ENCODE measurements around the gene PTPRN2. TPM values are rescaled to one million over a fixed set of nuclear protein-coding genes. Genes with fewer than 3 reads are reported as not detected.

The PTPRN2 gene
- total and polyA plus RNA-seq, 2 donors (not counting 1 experiment from before 2014, with no cell fraction given): 0.54 to 1.2 TPM

DNA sequence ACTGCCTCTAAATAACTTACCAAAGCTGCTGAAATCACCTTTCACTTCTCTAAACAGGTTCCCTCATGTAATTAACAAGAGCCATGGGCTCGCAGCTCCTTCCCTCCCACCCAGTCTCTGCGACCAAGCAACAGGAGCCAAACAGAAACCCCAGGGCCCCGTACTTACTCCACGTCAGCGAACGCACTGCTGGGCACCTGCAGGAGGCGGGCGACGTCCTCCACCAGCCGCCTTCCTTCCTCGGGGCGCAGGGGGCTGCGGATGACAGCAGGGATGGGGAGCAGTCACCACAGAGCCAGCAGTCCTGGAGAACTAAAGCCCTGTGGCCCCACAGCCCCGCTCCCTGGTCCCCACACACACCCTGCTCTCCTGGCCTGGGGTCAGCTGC is 477.0 kb downstream of the PTPRN2 start:
- Histone ChIP-seq H3K27me3 (ENCODE audit: control insufficient read depth, insufficient read depth, low read length) (no peaks in the 10 kb centered on the region), H4K20me1 (ENCODE audit: control insufficient read depth, extremely low read depth, insufficient read depth, low read length) (no peaks in the 10 kb centered on the region), H3K4me3 (replicated peaks in 1 of 4; ENCODE audit: control extremely low read depth in 1 of 4, insufficient read depth in 1 of 4, low read depth in 3 of 4, low read length in 4 of 4) (no peak overlapping the region), H3K27ac (ENCODE audit: insufficient read depth, low read length) (no peak overlapping the region), H3K79me2 (ENCODE audit: control insufficient read depth, insufficient read depth, low read length) (no peaks in the 10 kb centered on the region), H3K36me3 (ENCODE audit: control insufficient read depth, insufficient read depth, low read length) (no peaks in the 10 kb centered on the region), H3K4me1 (ENCODE audit: control insufficient read depth, extremely low read depth, insufficient read depth, low read length) (no peaks in the 10 kb centered on the region), H3K9me3 (ENCODE audit: control insufficient read depth, insufficient read depth, low read depth, low read length) (peaks cover 1% of the 10 kb centered on the region), H3K4me2 (ENCODE audit: extremely low read depth, insufficient read depth, low read length) (no peak overlapping the region), H2AFZ (ENCODE audit: low read length) (no peak overlapping the region), H3K9ac (ENCODE audit: insufficient read depth, low read length) (no peak overlapping the region)
- no peak for DNase-seq (ENCODE audit: low read depth in 2 of 2)
- no peak for TF ChIP-seq EZH2 (IDR thresholded peaks at IDR 0.05; ENCODE audit: low read length, missing control alignments)
- TF ChIP-seq, protein P1, sequence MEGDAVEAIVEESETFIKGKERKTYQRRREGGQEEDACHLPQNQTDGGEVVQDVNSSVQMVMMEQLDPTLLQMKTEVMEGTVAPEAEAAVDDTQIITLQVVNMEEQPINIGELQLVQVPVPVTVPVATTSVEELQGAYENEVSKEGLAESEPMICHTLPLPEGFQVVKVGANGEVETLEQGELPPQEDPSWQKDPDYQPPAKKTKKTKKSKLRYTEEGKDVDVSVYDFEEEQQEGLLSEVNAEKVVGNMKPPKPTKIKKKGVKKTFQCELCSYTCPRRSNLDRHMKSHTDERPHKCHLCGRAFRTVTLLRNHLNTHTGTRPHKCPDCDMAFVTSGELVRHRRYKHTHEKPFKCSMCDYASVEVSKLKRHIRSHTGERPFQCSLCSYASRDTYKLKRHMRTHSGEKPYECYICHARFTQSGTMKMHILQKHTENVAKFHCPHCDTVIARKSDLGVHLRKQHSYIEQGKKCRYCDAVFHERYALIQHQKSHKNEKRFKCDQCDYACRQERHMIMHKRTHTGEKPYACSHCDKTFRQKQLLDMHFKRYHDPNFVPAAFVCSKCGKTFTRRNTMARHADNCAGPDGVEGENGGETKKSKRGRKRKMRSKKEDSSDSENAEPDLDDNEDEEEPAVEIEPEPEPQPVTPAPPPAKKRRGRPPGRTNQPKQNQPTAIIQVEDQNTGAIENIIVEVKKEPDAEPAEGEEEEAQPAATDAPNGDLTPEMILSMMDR (conservative IDR thresholded peaks at IDR 0.05 in 1 of 2, IDR thresholded peaks at IDR 0.05 in 1 of 2; ENCODE audit: low read depth in 1 of 2, low read length in 2 of 2): no peak

DNA sequence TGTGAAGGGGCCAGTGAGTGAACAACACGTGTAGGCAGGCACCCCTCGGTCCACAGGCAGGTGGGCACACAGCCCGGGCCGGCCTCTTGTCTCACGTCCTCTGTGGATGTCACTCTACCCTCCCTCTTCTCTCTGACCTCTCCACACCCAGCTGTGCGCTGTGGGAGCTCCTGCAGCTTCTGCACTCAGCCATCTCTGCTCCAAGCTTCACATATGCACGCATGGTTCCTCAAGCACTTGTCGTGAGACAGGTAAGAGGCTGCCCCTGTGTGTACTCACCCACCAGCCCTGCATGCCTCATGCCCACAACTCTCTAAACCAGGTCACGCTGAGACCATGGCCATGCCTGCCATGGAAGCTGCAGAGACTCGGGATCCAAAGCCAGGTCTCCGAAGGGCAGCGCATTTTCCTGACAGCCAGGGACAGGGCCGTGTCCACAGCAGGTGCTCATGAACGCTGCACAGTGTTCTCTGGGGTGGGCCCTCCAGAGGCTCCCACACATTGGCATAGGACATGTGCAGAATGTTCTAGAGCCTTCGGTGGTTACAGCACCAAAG is 477.5 kb downstream of the PTPRN2 start:
- no peak overlapping the region for H3K27ac ChIP-seq (ENCODE audit: insufficient read depth, low read length)
- no peaks in the 10 kb centered on the region for H3K79me2 ChIP-seq (ENCODE audit: control insufficient read depth, insufficient read depth, low read length)
- H4K20me1 ChIP-seq (ENCODE audit: control insufficient read depth, extremely low read depth, insufficient read depth, low read length): no peaks in the 10 kb centered on the region
- H3K9ac ChIP-seq (ENCODE audit: insufficient read depth, low read length): no peak overlapping the region
- no peaks in the 10 kb centered on the region for H3K36me3 ChIP-seq (ENCODE audit: control insufficient read depth, insufficient read depth, low read length)
- TF ChIP-seq EZH2 (IDR thresholded peaks at IDR 0.05; ENCODE audit: low read length, missing control alignments): no peak
- TF ChIP-seq, protein P1 (conservative IDR thresholded peaks at IDR 0.05 in 1 of 2, IDR thresholded peaks at IDR 0.05 in 1 of 2; ENCODE audit: low read depth in 1 of 2, low read length in 2 of 2): no peak
- no peak overlapping the region for H2AFZ ChIP-seq (ENCODE audit: low read length)
- no peak for DNase-seq (ENCODE audit: low read depth in 2 of 2)
- peaks cover 1% of the 10 kb centered on the region for H3K9me3 ChIP-seq (ENCODE audit: control insufficient read depth, insufficient read depth, low read depth, low read length)
- H3K27me3 ChIP-seq (ENCODE audit: control insufficient read depth, insufficient read depth, low read length): no peaks in the 10 kb centered on the region
- no peak overlapping the region for H3K4me2 ChIP-seq (ENCODE audit: extremely low read depth, insufficient read depth, low read length)
- H3K4me1 ChIP-seq (ENCODE audit: control insufficient read depth, extremely low read depth, insufficient read depth, low read length): no peaks in the 10 kb centered on the region
- no peak overlapping the region for H3K4me3 ChIP-seq (replicated peaks in 1 of 4; ENCODE audit: control extremely low read depth in 1 of 4, insufficient read depth in 1 of 4, low read depth in 3 of 4, low read length in 4 of 4)

DNA sequence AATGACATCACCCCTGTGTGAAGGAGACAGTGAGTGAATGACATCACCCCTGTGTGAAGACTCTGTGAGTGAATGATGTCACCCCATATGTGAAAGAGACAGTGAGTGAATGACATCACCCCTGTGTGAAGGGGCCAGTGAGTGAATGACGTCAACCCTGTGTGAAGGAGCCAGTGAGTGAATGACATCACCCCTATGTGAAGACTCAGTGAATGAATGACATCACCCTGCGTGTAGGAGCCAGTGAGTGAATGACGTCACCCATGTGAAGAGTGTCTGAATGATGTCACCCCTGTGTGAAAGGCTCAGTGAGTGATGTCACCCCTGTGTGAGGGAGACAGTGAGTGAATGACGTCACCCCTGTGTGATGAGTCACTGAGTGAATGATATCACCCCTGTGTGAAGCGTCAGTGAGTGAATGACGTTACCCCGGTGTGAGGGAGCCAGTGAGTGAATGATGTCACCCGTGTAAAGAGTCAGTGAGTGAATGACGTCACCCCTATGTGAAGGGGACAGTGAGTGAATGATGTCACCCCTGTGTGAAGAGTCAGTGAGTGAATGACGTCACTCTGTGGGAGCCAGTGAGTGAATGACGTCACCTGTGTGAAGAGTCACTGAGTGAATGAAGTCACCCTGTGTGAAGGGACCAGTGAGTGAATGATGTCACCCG is 478.1 kb downstream of the PTPRN2 start:
- H2AFZ ChIP-seq (ENCODE audit: low read length): no peak overlapping the region
- no peak overlapping the region for H3K4me3 ChIP-seq (replicated peaks in 1 of 4; ENCODE audit: control extremely low read depth in 1 of 4, insufficient read depth in 1 of 4, low read depth in 3 of 4, low read length in 4 of 4)
- no peaks in the 10 kb centered on the region for H4K20me1 ChIP-seq (ENCODE audit: control insufficient read depth, extremely low read depth, insufficient read depth, low read length)
- no peaks in the 10 kb centered on the region for H3K27me3 ChIP-seq (ENCODE audit: control insufficient read depth, insufficient read depth, low read length)
- H3K9ac ChIP-seq (ENCODE audit: insufficient read depth, low read length): no peak overlapping the region
- no peak overlapping the region for H3K4me2 ChIP-seq (ENCODE audit: extremely low read depth, insufficient read depth, low read length)
- DNase-seq (ENCODE audit: low read depth in 2 of 2): no peak
- H3K36me3 ChIP-seq (ENCODE audit: control insufficient read depth, insufficient read depth, low read length): no peaks in the 10 kb centered on the region
- H3K9me3 ChIP-seq (ENCODE audit: control insufficient read depth, insufficient read depth, low read depth, low read length): peaks cover 1% of the 10 kb centered on the region
- TF ChIP-seq, protein P1 (conservative IDR thresholded peaks at IDR 0.05 in 1 of 2, IDR thresholded peaks at IDR 0.05 in 1 of 2; ENCODE audit: low read depth in 1 of 2, low read length in 2 of 2): no peak
- no peak for TF ChIP-seq EZH2 (IDR thresholded peaks at IDR 0.05; ENCODE audit: low read length, missing control alignments)
- H3K79me2 ChIP-seq (ENCODE audit: control insufficient read depth, insufficient read depth, low read length): no peaks in the 10 kb centered on the region
- H3K4me1 ChIP-seq (ENCODE audit: control insufficient read depth, extremely low read depth, insufficient read depth, low read length): no peaks in the 10 kb centered on the region
- no peak overlapping the region for H3K27ac ChIP-seq (ENCODE audit: insufficient read depth, low read length)

All from fibroblast of lung (primary cell).